Skeletal muscle tissue (tissue), 4 donors: ENCODE data around the gene BGN. TPM values are rescaled to one million over a fixed set of nuclear protein-coding genes. Genes with fewer than 3 reads are reported as not detected.

ENCODE experiments used
- H3K27ac ChIP-seq: one replicate; pipeline ENCODE4 v1.7.0; 2013; ENCODE audit warnings: mild to moderate bottlenecking, low read depth, low read length, inconsistent platforms
- H3K27me3 ChIP-seq, 3 donors: one replicate each; pipeline ENCODE4 v1.7.0; 2013; ENCODE audit warnings: low read length in 3 of 3; ENCODE audit not compliant: control insufficient read depth in 3 of 3, insufficient read depth in 3 of 3
- H3K36me3 ChIP-seq, 3 donors: one replicate each; pipeline ENCODE4 v1.7.0; 2013; ENCODE audit warnings: low read length in 3 of 3; ENCODE audit not compliant: control insufficient read depth in 3 of 3, insufficient read depth in 3 of 3
- H3K4me1 ChIP-seq, 3 donors: one replicate each; pipeline ENCODE4 v1.7.0; 2013; ENCODE audit warnings: low read length in 3 of 3, mild to moderate bottlenecking in 3 of 3; ENCODE audit not compliant: control insufficient read depth in 3 of 3, insufficient read depth in 3 of 3
- H3K4me3 ChIP-seq, 3 donors: one replicate each; pipeline ENCODE4 v1.7.0; 2013; ENCODE audit warnings: low read length in 3 of 3
- H3K9ac ChIP-seq, 3 donors: one replicate each; pipeline ENCODE4 v1.7.0; 2013; ENCODE audit warnings: low read length in 3 of 3, mild to moderate bottlenecking in 3 of 3, moderate library complexity in 2 of 3, low read depth in 1 of 3
- H3K9me3 ChIP-seq, 3 donors: one replicate each; pipeline ENCODE4 v1.7.0; 2013; ENCODE audit warnings: low read length in 3 of 3; ENCODE audit not compliant: control insufficient read depth in 3 of 3
- total RNA-seq: library from RNA; depleted of rRNA; stranded (reverse); fragments of >200 nt; gene quantifications from one replicate; pipeline ENCODE4 v1.2.3, GENCODE V29; 2014
- donor health status: Osteomylitis.

BGN gene
- total RNA-seq, 1 donor from 2014 or later: 24.5 TPM

GRCh38 chrX:153533091-153533490 is 38.3 kb downstream of the BGN start:
- Histone ChIP-seq H3K9ac (no peak overlapping the region), H3K4me3 (no peak overlapping the region), H3K4me1 (no peaks in the 10 kb centered on the region), H3K27ac (no peak overlapping the region), H3K27me3 (peaks cover 0 to 5% (median 0%) of the 10 kb centered on the region in 3 donors), H3K9me3 (no peaks in the 10 kb centered on the region), H3K36me3 (no peaks in the 10 kb centered on the region)

DNA sequence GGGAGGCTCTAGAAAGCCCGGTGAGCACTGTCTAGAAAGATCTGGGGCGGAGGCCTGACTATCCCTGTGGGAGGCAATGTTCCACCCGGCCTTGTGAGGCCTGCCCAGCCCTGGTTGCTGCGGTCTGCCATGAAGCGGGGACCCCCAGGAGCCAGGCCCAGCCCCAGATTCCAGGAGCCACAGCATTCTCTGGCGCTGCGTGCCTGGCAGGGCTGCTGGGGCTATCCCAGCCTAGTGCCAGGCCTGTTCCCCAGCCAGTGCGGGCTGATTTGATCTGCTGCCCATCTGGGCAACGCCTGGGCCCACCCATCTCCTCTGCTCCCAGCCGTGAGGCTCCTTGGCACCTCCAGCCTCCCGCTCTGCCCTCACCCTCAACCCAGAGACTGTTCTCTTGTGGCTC is 42.3 kb downstream of the BGN start:
- H3K27ac ChIP-seq: no peak overlapping the region
- peaks cover 0 to 3% (median 0%) of the 10 kb centered on the region in 3 donors for H3K4me1 ChIP-seq
- H3K36me3 ChIP-seq: no peaks in the 10 kb centered on the region
- H3K9me3 ChIP-seq: no peaks in the 10 kb centered on the region
- H3K9ac ChIP-seq: no peak overlapping the region
- H3K4me3 ChIP-seq: no peak overlapping the region
- no peaks in the 10 kb centered on the region for H3K27me3 ChIP-seq

DNA sequence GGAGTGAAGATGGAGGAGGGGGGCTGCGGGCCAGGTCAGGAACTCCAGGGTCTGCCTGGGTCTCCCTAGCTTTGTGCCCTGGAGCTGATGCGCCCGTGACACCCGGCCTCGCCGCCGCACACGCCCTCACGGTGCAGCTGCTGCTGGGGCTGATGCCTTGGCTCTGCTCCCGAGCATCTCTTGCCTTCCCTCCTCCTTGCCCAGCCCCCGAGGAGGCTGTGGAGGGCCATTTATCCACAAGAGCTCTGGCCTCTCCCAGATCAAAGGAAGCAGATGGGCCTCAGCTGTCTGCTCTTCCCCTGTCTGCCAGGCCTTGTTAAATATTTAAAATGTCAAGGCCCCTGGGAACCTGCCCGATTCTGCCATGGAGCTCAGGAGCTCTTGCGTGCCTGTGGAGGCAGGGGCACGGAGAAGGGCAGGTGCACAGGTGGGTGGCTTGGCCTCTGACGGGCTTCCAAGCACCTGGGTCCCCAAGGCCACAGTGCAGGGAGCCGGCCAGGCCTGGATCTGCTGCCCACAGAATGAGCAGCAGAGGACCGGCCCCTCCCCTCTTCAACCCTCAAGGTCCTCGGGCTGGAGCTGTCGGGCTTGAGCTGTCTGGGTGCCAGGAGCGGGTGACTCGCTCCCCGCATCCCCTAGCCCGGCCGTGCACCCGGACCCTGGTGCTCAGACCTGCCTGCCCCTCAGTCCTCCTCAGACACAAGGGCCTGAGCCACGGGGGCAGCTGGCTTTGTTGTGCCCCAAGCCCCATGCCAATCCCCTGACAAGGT is 42.9 kb downstream of the BGN start:
- Histone ChIP-seq H3K27me3 (no peaks in the 10 kb centered on the region), H3K4me3 (no peak overlapping the region), H3K4me1 (peaks cover 0 to 3% (median 0%) of the 10 kb centered on the region in 3 donors), H3K9ac (no peak overlapping the region), H3K27ac (no peak overlapping the region), H3K36me3 (no peaks in the 10 kb centered on the region), H3K9me3 (no peaks in the 10 kb centered on the region)

- H3K9me3 ChIP-seq: no peaks in the 10 kb centered on the region
- no peaks in the 10 kb centered on the region for H3K36me3 ChIP-seq
- H3K4me3 ChIP-seq: no peak overlapping the region
- H3K27me3 ChIP-seq: no peaks in the 10 kb centered on the region
- peaks cover 0 to 3% (median 0%) of the 10 kb centered on the region in 3 donors for H3K4me1 ChIP-seq
- no peak overlapping the region for H3K9ac ChIP-seq
- H3K27ac ChIP-seq: no peak overlapping the region
Measured at GRCh38 chrX:153538424-153538823, 43.6 kb downstream of the BGN start.

GRCh38 chrX:153539171-153539978 is 44.6 kb downstream of the BGN start:
- Histone ChIP-seq H3K9me3 (no peaks in the 10 kb centered on the region), H3K27me3 (no peaks in the 10 kb centered on the region), H3K4me3 (no peak overlapping the region), H3K9ac (no peak overlapping the region), H3K36me3 (no peaks in the 10 kb centered on the region), H3K4me1 (peaks cover 0 to 3% (median 0%) of the 10 kb centered on the region in 3 donors), H3K27ac (no peak overlapping the region)

- no peak overlapping the region for H3K4me3 ChIP-seq
- H3K27ac ChIP-seq: no peak overlapping the region
- H3K9ac ChIP-seq: no peak overlapping the region
- no peaks in the 10 kb centered on the region for H3K9me3 ChIP-seq
- H3K27me3 ChIP-seq: no peaks in the 10 kb centered on the region
- peaks cover 0 to 3% (median 0%) of the 10 kb centered on the region in 3 donors for H3K4me1 ChIP-seq
- no peaks in the 10 kb centered on the region for H3K36me3 ChIP-seq
Measured at GRCh38 chrX:153539979-153540358, 45.2 kb downstream of the BGN start.

DNA sequence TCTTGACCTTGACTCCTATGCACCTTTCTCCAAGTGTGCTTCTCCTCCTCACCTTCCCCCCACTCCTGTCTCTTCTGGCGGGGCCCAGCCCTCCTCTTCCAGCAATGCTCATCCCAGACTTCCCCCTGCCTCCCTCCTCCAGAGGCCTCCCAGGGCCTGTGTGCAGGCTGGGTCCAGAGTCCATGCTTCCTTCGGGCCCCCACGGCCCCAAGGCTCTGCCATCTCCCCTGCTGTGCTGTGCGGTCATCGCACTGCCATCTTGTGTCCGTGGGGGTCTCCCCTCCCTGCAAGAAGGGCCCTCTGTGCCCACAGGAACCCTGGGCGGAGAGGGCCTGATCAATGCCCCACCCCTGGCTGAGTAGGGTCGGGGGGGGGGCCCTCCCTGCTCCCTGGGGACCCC is 49.9 kb downstream of the BGN start:
- Histone ChIP-seq H3K27ac (no peak overlapping the region), H3K9ac (no peak overlapping the region), H3K4me3 (no peak overlapping the region), H3K9me3 (no peaks in the 10 kb centered on the region), H3K27me3 (peaks cover 0 to 4% (median 3%) of the 10 kb centered on the region in 3 donors), H3K36me3 (no peaks in the 10 kb centered on the region), H3K4me1 (no peaks in the 10 kb centered on the region)

- no peak overlapping the region for H3K27ac ChIP-seq
- H3K36me3 ChIP-seq: no peaks in the 10 kb centered on the region
- no peak overlapping the region for H3K4me3 ChIP-seq
- peaks cover 0 to 8% (median 3%) of the 10 kb centered on the region in 3 donors for H3K27me3 ChIP-seq
- H3K9me3 ChIP-seq: no peaks in the 10 kb centered on the region
- no peaks in the 10 kb centered on the region for H3K4me1 ChIP-seq
- no peak overlapping the region for H3K9ac ChIP-seq
Measured at GRCh38 chrX:153546386-153546785, 51.6 kb downstream of the BGN start.

GRCh38 chrX:153547195-153547594 is 52.4 kb downstream of the BGN start:
- no peak overlapping the region for H3K4me3 ChIP-seq
- no peaks in the 10 kb centered on the region for H3K9me3 ChIP-seq
- no peaks in the 10 kb centered on the region for H3K36me3 ChIP-seq
- H3K4me1 ChIP-seq: no peaks in the 10 kb centered on the region
- H3K27ac ChIP-seq: no peak overlapping the region
- peaks cover 0 to 8% (median 3%) of the 10 kb centered on the region in 3 donors for H3K27me3 ChIP-seq
- no peak overlapping the region for H3K9ac ChIP-seq

GRCh38 chrX:153549231-153549630 is 54.5 kb downstream of the BGN start:
- H3K27ac ChIP-seq: no peak overlapping the region
- H3K36me3 ChIP-seq: no peaks in the 10 kb centered on the region
- H3K27me3 ChIP-seq: peaks cover 0 to 20% (median 3%) of the 10 kb centered on the region in 3 donors
- H3K4me3 ChIP-seq: no peak overlapping the region
- H3K9me3 ChIP-seq: no peaks in the 10 kb centered on the region
- no peaks in the 10 kb centered on the region for H3K4me1 ChIP-seq
- no peak overlapping the region for H3K9ac ChIP-seq
